Endodermal cell (in vitro differentiated cells): ENCODE data around the gene ARHGAP22. TPM values are rescaled to one million over a fixed set of nuclear protein-coding genes. Genes with fewer than 3 reads are reported as not detected.
A peak's percentile ranks its signal among the peaks of the same experiment; 100 is the strongest.

Experiments
- DNase-seq: peaks from one replicate; pipeline ENCODE4 v3.0.0-alpha.2; 2017
- H3K27ac ChIP-seq: 2 replicates; pipeline ENCODE4 v1.5.1; 2013; ENCODE audit warnings: mild to moderate bottlenecking, low read depth, low read length, moderate library complexity
- H3K27me3 ChIP-seq: 2 replicates; pipeline ENCODE4 v1.6.1; 2013; ENCODE audit warnings: mild to moderate bottlenecking, low read length, moderate library complexity; ENCODE audit not compliant: insufficient read depth, control insufficient read depth, poor library complexity, severe bottlenecking
- H3K36me3 ChIP-seq: 2 replicates; pipeline ENCODE4 v1.7.0; 2013; ENCODE audit warnings: mild to moderate bottlenecking, low read length, moderate library complexity; ENCODE audit not compliant: control insufficient read depth, insufficient read depth
- H3K4me1 ChIP-seq: one replicate; pipeline ENCODE4 v1.7.0; 2013; ENCODE audit warnings: low read length; ENCODE audit not compliant: control insufficient read depth, insufficient read depth
- H3K4me3 ChIP-seq: 2 replicates; pipeline ENCODE4 v1.5.1; 2013; ENCODE audit warnings: mild to moderate bottlenecking, low read length, moderate library complexity
- H3K9ac ChIP-seq: 2 replicates; pipeline ENCODE4 v1.6.1; 2013; ENCODE audit warnings: mild to moderate bottlenecking, low read length, moderate library complexity; ENCODE audit not compliant: poor library complexity, severe bottlenecking; ENCODE audit errors: extremely low read depth
- H3K9me3 ChIP-seq: 2 replicates; pipeline ENCODE4 v1.6.1; 2013; ENCODE audit warnings: mild to moderate bottlenecking, low read length, moderate library complexity; ENCODE audit not compliant: control insufficient read depth
- H3K27ac Mint-ChIP-seq: 2 replicates; pipeline ENCODE4 v1.8.0; 2020; ENCODE audit warnings: mixed read lengths
- H3K27me3 Mint-ChIP-seq: 2 replicates; pipeline ENCODE4 v1.8.0; 2021; ENCODE audit warnings: mild to moderate bottlenecking, mixed read lengths; ENCODE audit not compliant: insufficient read depth
- H3K36me3 Mint-ChIP-seq: 2 replicates; pipeline ENCODE4 v1.8.0; 2020; ENCODE audit warnings: low read depth, mixed read lengths
- H3K4me1 Mint-ChIP-seq: 2 replicates; pipeline ENCODE4 v1.8.0; 2020; ENCODE audit warnings: mixed read lengths
- H3K4me3 Mint-ChIP-seq: 2 replicates; pipeline ENCODE4 v1.8.0; 2020; ENCODE audit warnings: mild to moderate bottlenecking, moderate library complexity, mixed read lengths
- H3K9me3 Mint-ChIP-seq: 2 replicates; pipeline ENCODE4 v1.8.0; 2020; ENCODE audit warnings: mild to moderate bottlenecking, mixed read lengths
- WGBS, 2 experiments: methylation state at CpG; one replicate each; pipeline versions ENCODE4 v1.1.5 to v1.1.7; 2013; ENCODE audit warnings: missing lambda C conversion rate in 2 of 2, mixed read lengths in 1 of 2; ENCODE audit not compliant: insufficient coverage in 1 of 2, insufficient read length in 1 of 2; 5-methylcytosine and 5-hydroxymethylcytosine counted together
- total RNA-seq, 2 donors: library from RNA; stranded (reverse); fragmentation: NEBNext Ultra II Directional in 1 of 2; extraction: Animal tissue kit (Norgen Biotek cat#: 25700) in 1 of 2; gene quantifications; 2 replicates in 1 of 2; 3 replicates in 1 of 2; pipeline ENCODE4 v1.2.1, GENCODE V29; 2021
- TF ChIP-seq, protein P1 (sequence below): fragments of 200-600 bp; sonication (generic); conservative IDR thresholded peaks from 2 replicates; pipeline ENCODE4 v1.5.0; 2021; ENCODE audit warnings: antibody characterized with exemption, mild to moderate bottlenecking

Gene ARHGAP22
- total RNA-seq, 2 donors from 2014 or later, result 10.3 to 14.1 TPM

DNA sequence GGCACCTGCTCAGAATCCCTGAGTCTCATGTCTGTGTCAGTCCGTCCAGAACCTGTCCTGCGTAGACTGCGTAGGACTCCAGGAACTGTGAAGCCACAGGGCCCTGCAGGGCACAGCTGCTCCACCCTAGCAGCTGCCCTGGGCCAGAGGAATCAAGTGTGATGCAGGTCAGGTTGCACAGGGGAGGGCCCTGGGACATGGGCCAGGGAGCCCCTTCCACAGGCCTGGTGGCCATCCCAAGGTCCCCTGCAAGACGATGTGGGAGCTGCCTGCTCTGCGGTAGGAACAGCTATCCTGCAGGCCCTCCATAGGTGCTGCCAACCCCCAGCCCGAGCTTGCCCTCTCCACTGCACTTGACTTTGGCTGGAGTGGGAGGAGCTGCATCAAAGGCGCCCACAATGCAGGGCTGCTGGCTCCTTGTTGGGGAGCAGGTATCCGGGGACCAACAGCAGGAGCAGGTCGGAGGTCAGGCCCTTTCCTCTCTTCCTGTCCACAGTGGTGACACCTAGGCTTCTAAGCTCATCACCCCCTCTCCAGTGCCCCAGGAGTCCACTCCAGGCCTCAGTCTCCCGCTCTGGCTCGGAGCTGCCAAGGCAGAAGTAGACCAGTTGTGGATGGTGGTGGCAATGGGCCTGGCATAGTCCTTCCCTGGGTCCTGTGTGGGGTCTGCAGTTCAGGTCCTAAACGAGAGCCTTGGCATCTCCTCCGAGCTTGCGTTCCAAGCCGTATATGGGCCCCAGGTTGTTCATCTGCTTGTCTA is 149.3 kb downstream of the ARHGAP22 start:
- no peak overlapping the region for H3K4me3 Mint-ChIP-seq
- H3K9me3 Mint-ChIP-seq, result peaks cover 5% of the 10 kb centered on the region
- H3K4me1 Mint-ChIP-seq, result peaks cover 21% of the 10 kb centered on the region
- DNase-seq, result peak; percentile 41
- TF ChIP-seq, protein P1, sequence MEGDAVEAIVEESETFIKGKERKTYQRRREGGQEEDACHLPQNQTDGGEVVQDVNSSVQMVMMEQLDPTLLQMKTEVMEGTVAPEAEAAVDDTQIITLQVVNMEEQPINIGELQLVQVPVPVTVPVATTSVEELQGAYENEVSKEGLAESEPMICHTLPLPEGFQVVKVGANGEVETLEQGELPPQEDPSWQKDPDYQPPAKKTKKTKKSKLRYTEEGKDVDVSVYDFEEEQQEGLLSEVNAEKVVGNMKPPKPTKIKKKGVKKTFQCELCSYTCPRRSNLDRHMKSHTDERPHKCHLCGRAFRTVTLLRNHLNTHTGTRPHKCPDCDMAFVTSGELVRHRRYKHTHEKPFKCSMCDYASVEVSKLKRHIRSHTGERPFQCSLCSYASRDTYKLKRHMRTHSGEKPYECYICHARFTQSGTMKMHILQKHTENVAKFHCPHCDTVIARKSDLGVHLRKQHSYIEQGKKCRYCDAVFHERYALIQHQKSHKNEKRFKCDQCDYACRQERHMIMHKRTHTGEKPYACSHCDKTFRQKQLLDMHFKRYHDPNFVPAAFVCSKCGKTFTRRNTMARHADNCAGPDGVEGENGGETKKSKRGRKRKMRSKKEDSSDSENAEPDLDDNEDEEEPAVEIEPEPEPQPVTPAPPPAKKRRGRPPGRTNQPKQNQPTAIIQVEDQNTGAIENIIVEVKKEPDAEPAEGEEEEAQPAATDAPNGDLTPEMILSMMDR, result no peak
- no peaks in the 10 kb centered on the region for H3K27me3 ChIP-seq
- no peaks in the 10 kb centered on the region for H3K36me3 ChIP-seq
- H3K27ac ChIP-seq, result no peak overlapping the region
- H3K9me3 ChIP-seq, result peaks cover 6% of the 10 kb centered on the region
- no peak overlapping the region for H3K9ac ChIP-seq
- H3K4me3 ChIP-seq, result no peak overlapping the region
- peaks cover 9% of the 10 kb centered on the region for H3K36me3 Mint-ChIP-seq
- peaks cover 24% of the 10 kb centered on the region for H3K4me1 ChIP-seq
- H3K27ac Mint-ChIP-seq, result no peak overlapping the region
- no peaks in the 10 kb centered on the region for H3K27me3 Mint-ChIP-seq
- 96% methylated on average over 10 to 15 of the region's 15 CpGs for WGBS, 2 experiments

DNA sequence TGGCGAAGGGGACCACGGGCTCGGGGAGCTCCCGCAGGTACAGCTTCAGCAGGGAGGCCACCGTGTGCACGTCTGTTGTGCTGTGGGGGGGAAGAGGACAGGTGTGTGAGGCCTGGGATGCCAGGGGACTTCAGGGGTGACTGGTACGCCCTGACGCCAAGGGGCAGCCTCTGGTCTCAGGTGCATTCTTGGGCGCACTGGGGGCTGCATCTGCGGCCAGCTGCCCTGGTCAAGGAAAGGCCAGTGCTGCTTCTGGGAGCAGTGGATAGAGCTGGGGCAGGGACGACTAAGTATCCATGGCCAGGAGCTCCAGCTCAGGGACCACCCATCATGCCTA is 149.8 kb downstream of the ARHGAP22 start:
- 96 to 100% methylated on average over 7 to 11 of the region's 11 CpGs for WGBS, 2 experiments
- H3K4me1 ChIP-seq, result peaks cover 24% of the 10 kb centered on the region
- H3K27me3 ChIP-seq, result no peaks in the 10 kb centered on the region
- Mint-ChIP-seq H3K27ac (no peak overlapping the region), H3K9me3 (no peaks in the 10 kb centered on the region), H3K27me3 (no peaks in the 10 kb centered on the region), H3K4me1 (peaks cover 21% of the 10 kb centered on the region), H3K36me3 (peaks cover 9% of the 10 kb centered on the region), H3K4me3 (no peak overlapping the region)
- H3K9me3 ChIP-seq, result peaks cover under 1% of the 10 kb centered on the region
- H3K9ac ChIP-seq, result no peak overlapping the region
- TF ChIP-seq, protein P1, result no peak
- no peak overlapping the region for H3K4me3 ChIP-seq
- H3K27ac ChIP-seq, result no peak overlapping the region
- no peaks in the 10 kb centered on the region for H3K36me3 ChIP-seq
- DNase-seq, result no peak

DNA sequence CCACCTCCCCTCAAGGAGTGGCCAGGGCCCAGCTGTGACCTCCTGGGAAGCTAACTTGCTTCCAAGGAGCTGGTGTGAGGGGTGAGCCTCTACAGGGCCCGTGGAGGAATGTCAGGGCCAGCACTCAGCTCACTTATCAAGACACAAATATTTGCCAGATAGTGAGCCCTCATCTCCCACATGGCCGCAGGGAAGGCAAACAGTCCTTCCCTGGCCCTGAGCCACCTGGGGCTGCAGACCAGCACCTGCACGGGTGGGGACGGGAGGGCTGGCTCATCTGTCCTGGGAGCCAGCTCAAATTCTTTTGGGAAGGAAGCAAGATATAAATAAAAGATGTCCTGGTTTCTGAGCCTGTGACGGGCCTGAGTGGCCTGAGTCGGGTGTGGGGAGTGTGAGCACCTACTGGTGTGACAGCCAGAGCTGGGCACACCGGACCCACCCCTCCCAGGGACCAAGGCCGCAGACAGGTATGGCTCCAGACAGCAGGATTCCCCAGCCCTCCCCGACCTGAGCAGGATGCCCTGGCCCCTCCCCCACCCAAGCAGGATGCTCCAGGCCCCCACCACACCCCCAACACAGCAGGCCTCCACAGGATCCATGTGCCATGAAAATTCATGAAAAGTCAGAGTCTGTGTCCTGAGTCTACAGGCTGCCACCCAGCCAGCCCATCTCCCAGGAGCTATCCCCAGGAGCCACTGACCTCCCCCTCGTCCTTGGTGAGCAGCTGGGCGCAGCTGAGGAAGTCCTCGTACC is 150.4 kb downstream of the ARHGAP22 start:
- Histone ChIP-seq H3K4me3 (no peak overlapping the region), H3K36me3 (no peaks in the 10 kb centered on the region), H3K4me1 (peaks cover 24% of the 10 kb centered on the region), H3K27ac (no peak overlapping the region), H3K27me3 (no peaks in the 10 kb centered on the region), H3K9me3 (no peaks in the 10 kb centered on the region), H3K9ac (no peak overlapping the region)
- TF ChIP-seq, protein P1, result peak; percentile 23
- H3K4me1 Mint-ChIP-seq, result peaks cover 21% of the 10 kb centered on the region
- H3K36me3 Mint-ChIP-seq, result peaks cover 9% of the 10 kb centered on the region
- peaks cover under 1% of the 10 kb centered on the region for H3K27me3 Mint-ChIP-seq
- peak; percentile 72 for DNase-seq
- no peaks in the 10 kb centered on the region for H3K9me3 Mint-ChIP-seq
- H3K27ac Mint-ChIP-seq, result peak overlapping the region; percentile 85
- 72 to 75% methylated on average over 2 to 12 of the region's 12 CpGs for WGBS, 2 experiments
- H3K4me3 Mint-ChIP-seq, result peak overlapping the region; percentile 31
